Nephron (organoid): ENCODE data around the gene S1PR2.

ENCODE experiments used
- H3K27ac Mint-ChIP-seq, 3 experiments: 2 replicates each; pipeline ENCODE4 v1.8.0; 2020; ENCODE audit warnings: mixed read lengths in 3 of 3, mild to moderate bottlenecking in 2 of 3, moderate library complexity in 1 of 3
- H3K27me3 Mint-ChIP-seq: 2 replicates; pipeline ENCODE4 v1.8.0; 2021; ENCODE audit warnings: low read depth, mild to moderate bottlenecking, moderate library complexity, mixed read lengths
- H3K36me3 Mint-ChIP-seq: 2 replicates; pipeline ENCODE4 v1.8.0; 2020; ENCODE audit warnings: low read depth, mixed read lengths
- H3K4me1 Mint-ChIP-seq: 2 replicates; pipeline ENCODE4 v1.8.0; 2020; ENCODE audit warnings: mixed read lengths
- H3K4me3 Mint-ChIP-seq, 3 experiments: 2 replicates each; pipeline ENCODE4 v1.8.0; 2020; ENCODE audit warnings: mild to moderate bottlenecking in 3 of 3, mixed read lengths in 3 of 3, moderate library complexity in 2 of 3
- H3K9me3 Mint-ChIP-seq: 2 replicates; pipeline ENCODE4 v1.8.0; 2020; ENCODE audit warnings: mixed read lengths
- CTCF ChIP-seq, 3 experiments: fragments of 200-600 bp; sonication (generic); IDR thresholded peaks; one replicate each; pipeline ENCODE4 v1.5.0; 2021; ENCODE audit warnings: antibody characterized with exemption in 3 of 3; ENCODE audit not compliant: unreplicated experiment in 3 of 3

Gene S1PR2

GRCh38 chr19:10226021-10226375 is 5.1 kb downstream of the S1PR2 start:
- no peak for TF ChIP-seq CTCF (IDR thresholded peaks at IDR 0.05; ENCODE audit: unreplicated experiment in 3 of 3)
- Mint-ChIP-seq H3K9me3 (no peaks in the 10 kb centered on the region), H3K36me3 (peaks cover 22% of the 10 kb centered on the region), H3K27ac (peak overlapping the region; percentile 92 to 97 (median 93)), H3K4me1 (peaks cover 14% of the 10 kb centered on the region), H3K27me3 (no peaks in the 10 kb centered on the region), H3K4me3 (peak overlapping the region in 2 of 3 experiments; percentile 62 to 71)

GRCh38 chr19:10224337-10224736 is 6.8 kb downstream of the S1PR2 start:
- no peak overlapping the region for H3K4me3 Mint-ChIP-seq
- no peak for TF ChIP-seq CTCF (IDR thresholded peaks at IDR 0.05; ENCODE audit: unreplicated experiment in 3 of 3)
- H3K4me1 Mint-ChIP-seq: peaks cover 8% of the 10 kb centered on the region
- peaks cover 22% of the 10 kb centered on the region for H3K36me3 Mint-ChIP-seq
- H3K9me3 Mint-ChIP-seq: no peaks in the 10 kb centered on the region
- no peaks in the 10 kb centered on the region for H3K27me3 Mint-ChIP-seq
- H3K27ac Mint-ChIP-seq: peak overlapping the region in 1 of 3 experiments; percentile 68

GRCh38 chr19:10223488-10224213 is 7.5 kb downstream of the S1PR2 start:
- no peaks in the 10 kb centered on the region for H3K9me3 Mint-ChIP-seq
- H3K36me3 Mint-ChIP-seq: peaks cover 22% of the 10 kb centered on the region
- no peak for TF ChIP-seq CTCF (IDR thresholded peaks at IDR 0.05; ENCODE audit: unreplicated experiment in 3 of 3)
- H3K27me3 Mint-ChIP-seq: no peaks in the 10 kb centered on the region
- H3K4me1 Mint-ChIP-seq: peaks cover 8% of the 10 kb centered on the region
- H3K27ac Mint-ChIP-seq: peak overlapping the region in 1 of 3 experiments; percentile 68
- H3K4me3 Mint-ChIP-seq: peak overlapping the region in 1 of 3 experiments; percentile 3

- peaks cover 8% of the 10 kb centered on the region for H3K4me1 Mint-ChIP-seq
- no peak overlapping the region for H3K4me3 Mint-ChIP-seq
- no peaks in the 10 kb centered on the region for H3K9me3 Mint-ChIP-seq
- H3K36me3 Mint-ChIP-seq: peaks cover 22% of the 10 kb centered on the region
- H3K27ac Mint-ChIP-seq: peak overlapping the region in 1 of 3 experiments; percentile 18
- no peak for TF ChIP-seq CTCF (IDR thresholded peaks at IDR 0.05; ENCODE audit: unreplicated experiment in 3 of 3)
- H3K27me3 Mint-ChIP-seq: no peaks in the 10 kb centered on the region
Observed at GRCh38 chr19:10222201-10222890, 8.8 kb downstream of the S1PR2 start.

- Mint-ChIP-seq H3K4me3 (no peak overlapping the region), H3K4me1 (no peaks in the 10 kb centered on the region)
Observed at GRCh38 chr19:10220695-10221094, 10.4 kb downstream of the S1PR2 start.

More at GRCh38 chr19:10220695-10221094, 10.4 kb downstream of the S1PR2 start:
- TF ChIP-seq CTCF (IDR thresholded peaks at IDR 0.05; ENCODE audit: unreplicated experiment in 3 of 3): no peak
- Mint-ChIP-seq H3K27ac (no peak overlapping the region), H3K9me3 (no peaks in the 10 kb centered on the region), H3K27me3 (no peaks in the 10 kb centered on the region), H3K36me3 (peaks cover 25% of the 10 kb centered on the region)
